Peyer's patch (tissue), 4 donors: ENCODE measurements around the gene KMT5B. TPM values are rescaled to one million over a fixed set of nuclear protein-coding genes. Genes with fewer than 3 reads are reported as not detected.
A peak's percentile ranks its signal among the peaks of the same experiment; 100 is the strongest.

Experiments used
- DNase-seq, 3 donors: peaks; one replicate each; pipeline ENCODE4 v3.0.0-alpha.2; 2017 to 2019
- H3K27ac ChIP-seq, 4 donors: fragments of 200-600 bp; sonication (generic); one replicate each; pipeline ENCODE4 v1.5.1; 2016 to 2019
- H3K27me3 ChIP-seq, 2 donors: fragments of 200-600 bp; sonication (generic); one replicate each; pipeline ENCODE4 v1.5.1; 2019
- H3K36me3 ChIP-seq, 3 donors: fragments of 200-600 bp; sonication (generic); one replicate each; pipeline ENCODE4 v1.5.1; 2016 to 2019
- H3K4me1 ChIP-seq, 4 donors: fragments of 200-600 bp; sonication (generic); one replicate each; pipeline ENCODE4 v1.5.1; 2016 to 2019
- H3K4me3 ChIP-seq, 4 donors: fragments of 200-600 bp; sonication (generic); 1 replicate in 3 of 4; 2 replicates in 1 of 4; pipeline ENCODE4 v1.5.1; 2016 to 2019; ENCODE audit warnings: mild to moderate bottlenecking in 1 of 4
- H3K9me3 ChIP-seq, 4 donors: fragments of 200-600 bp; sonication (generic); one replicate each; pipeline ENCODE4 v1.5.1; 2016 to 2019; ENCODE audit warnings: mild to moderate bottlenecking in 1 of 4
- CTCF ChIP-seq, 6 experiments: fragments of 450-650 bp in 4 of 6; fragments of 200-600 bp in 2 of 6; sonication (generic) in 1 of 6; IDR thresholded peaks; one replicate each; pipeline ENCODE4 v1.5.1; 2017 to 2019; ENCODE audit warnings: antibody characterized with exemption in 6 of 6, mild to moderate bottlenecking in 3 of 6, moderate library complexity in 1 of 6
- POLR2A ChIP-seq, 2 donors: fragments of 450-650 bp; IDR thresholded peaks; one replicate each; pipeline ENCODE4 v1.5.1; 2017; ENCODE audit warnings: antibody characterized with exemption in 2 of 2, mild to moderate bottlenecking in 2 of 2, moderate library complexity in 2 of 2
- total RNA-seq, 4 donors: library from RNA; depleted of rRNA; stranded (reverse); fragments of >200 nt; gene quantifications; one replicate each; pipeline ENCODE4 v1.1.0, GENCODE V29; 2016

KMT5B gene
- total RNA-seq, 4 donors from 2014 or later = 55.3 to 74.8 (median 60.3) TPM

- Histone ChIP-seq H3K36me3 (no peaks in the 10 kb centered on the region), H3K27me3 (no peaks in the 10 kb centered on the region), H3K4me1 (peaks cover 5 to 25% (median 7%) of the 10 kb centered on the region in 4 donors), H3K27ac (peak overlapping the region in 1 of 4 donors; percentile 35), H3K9me3 (no peaks in the 10 kb centered on the region), H3K4me3 (no peak overlapping the region)
- no peak for TF ChIP-seq CTCF (IDR thresholded peaks at IDR 0.05)
- no peak for DNase-seq
Measured at GRCh38 chr11:68142441-68143309, 70.4 kb downstream of the KMT5B start.

GRCh38 chr11:68142028-68142412, 71.1 kb downstream of the KMT5B start:
- DNase-seq = no peak
- H3K36me3 ChIP-seq = no peaks in the 10 kb centered on the region
- TF ChIP-seq CTCF (IDR thresholded peaks at IDR 0.05) = no peak
- no peak for TF ChIP-seq POLR2A (IDR thresholded peaks at IDR 0.05)
- H3K9me3 ChIP-seq = no peaks in the 10 kb centered on the region
- H3K4me3 ChIP-seq = no peak overlapping the region
- peaks cover 5 to 19% (median 7%) of the 10 kb centered on the region in 4 donors for H3K4me1 ChIP-seq
- H3K27me3 ChIP-seq = no peaks in the 10 kb centered on the region
- peak overlapping the region in 1 of 4 donors; percentile 35 for H3K27ac ChIP-seq

GRCh38 chr11:68141246-68142027, 71.7 kb downstream of the KMT5B start:
- Histone ChIP-seq H3K36me3 (no peaks in the 10 kb centered on the region), H3K9me3 (no peaks in the 10 kb centered on the region), H3K4me3 (no peak overlapping the region), H3K27ac (no peak overlapping the region), H3K4me1 (peaks cover 0 to 13% (median 4%) of the 10 kb centered on the region in 4 donors), H3K27me3 (no peaks in the 10 kb centered on the region)
- TF ChIP-seq POLR2A (IDR thresholded peaks at IDR 0.05) = no peak
- TF ChIP-seq CTCF (IDR thresholded peaks at IDR 0.05) = no peak
- no peak for DNase-seq

GRCh38 chr11:68140496-68141245, 72.4 kb downstream of the KMT5B start:
- no peak for DNase-seq
- no peak overlapping the region for H3K27ac ChIP-seq
- no peaks in the 10 kb centered on the region for H3K27me3 ChIP-seq
- no peaks in the 10 kb centered on the region for H3K36me3 ChIP-seq
- H3K4me1 ChIP-seq = peaks cover 0 to 7% (median 3%) of the 10 kb centered on the region in 4 donors
- H3K9me3 ChIP-seq = no peaks in the 10 kb centered on the region
- TF ChIP-seq CTCF (IDR thresholded peaks at IDR 0.05) = no peak
- TF ChIP-seq POLR2A (IDR thresholded peaks at IDR 0.05) = no peak
- H3K4me3 ChIP-seq = no peak overlapping the region

- Histone ChIP-seq H3K27me3 (no peaks in the 10 kb centered on the region), H3K27ac (no peak overlapping the region), H3K9me3 (no peaks in the 10 kb centered on the region), H3K4me1 (peaks cover 0 to 7% (median 0%) of the 10 kb centered on the region in 4 donors), H3K36me3 (no peaks in the 10 kb centered on the region), H3K4me3 (no peak overlapping the region)
- no peak for DNase-seq
- TF ChIP-seq POLR2A (IDR thresholded peaks at IDR 0.05) (no peak), CTCF (IDR thresholded peaks at IDR 0.05) (no peak)
Measured at GRCh38 chr11:68138237-68138636, 74.9 kb downstream of the KMT5B start.
